SK-N-MC (cell line): ENCODE measurements around the gene CSNK1G1.

Experiments used
- EZH2 ChIP-seq: fragments of 200-600 bp; sonication (generic); IDR thresholded peaks from one replicate; pipeline ENCODE4 v1.6.1; 2017; ENCODE audit warnings: antibody characterized with exemption
- POLR2AphosphoS5 ChIP-seq: IDR thresholded peaks from 2 replicates; pipeline ENCODE4 v1.6.1; 2012; ENCODE audit warnings: mild to moderate bottlenecking, low read depth, low read length, borderline replicate concordance

GRCh38 chr15:64149893-64150578, 205.9 kb downstream of the CSNK1G1 start:
- TF ChIP-seq POLR2AphosphoS5 = no peak
- no peak for TF ChIP-seq EZH2
